Natural killer cell treated with Interleukin-12 subunit alpha and Interleukin-12 subunit beta and Interleukin-15 and Interleukin-18, amount 100 ng/mL, for 72 hours (primary cell): ENCODE results near the gene NCKAP1. TPM values are rescaled to one million over a fixed set of nuclear protein-coding genes. Genes with fewer than 3 reads are reported as not detected.
"Not testable (repeated sequence)": the region's sequence is repeated elsewhere in the genome, so short reads cannot be mapped to it uniquely, and the experiment has no call there.

Experiments
- ATAC-seq, 2 donors: fragments of 150-1000 bp; cut with Tn5 transposase in 1 of 2; sonication (Bioruptor Pico), chemical (Tn5 transposase) in 1 of 2; 2 replicates each; pipeline ENCODE4 v1.10.0; 2021
- DNase-seq: peaks from one replicate; pipeline ENCODE4 v3.0.0; 2022; ENCODE audit warnings: low spot score
- H3K27ac Mint-ChIP-seq, 2 donors: 1 replicate in 1 of 2; 2 replicates in 1 of 2; pipeline ENCODE4 v1.8.0; 2022; ENCODE audit warnings: mixed read lengths in 2 of 2, mild to moderate bottlenecking in 1 of 2, moderate library complexity in 1 of 2
- H3K27me3 Mint-ChIP-seq, 2 donors: 1 replicate in 1 of 2; 2 replicates in 1 of 2; pipeline ENCODE4 v1.8.0; 2022; ENCODE audit warnings: mixed read lengths in 2 of 2
- H3K36me3 Mint-ChIP-seq: one replicate; pipeline ENCODE4 v1.8.0; 2022; ENCODE audit warnings: mixed read lengths
- H3K4me1 Mint-ChIP-seq, 2 donors: 1 replicate in 1 of 2; 2 replicates in 1 of 2; pipeline ENCODE4 v1.8.0; 2022; ENCODE audit warnings: low read depth in 2 of 2, mixed read lengths in 2 of 2, mild to moderate bottlenecking in 1 of 2
- H3K4me3 Mint-ChIP-seq: one replicate; pipeline ENCODE4 v1.8.0; 2022; ENCODE audit warnings: mixed read lengths
- H3K9me3 Mint-ChIP-seq: 2 replicates; pipeline ENCODE4 v1.8.0; 2022; ENCODE audit warnings: mixed read lengths
- total RNA-seq, 2 donors: library from RNA; stranded (reverse); gene quantifications; one replicate each; pipeline ENCODE4 v1.2.3, GENCODE V29; 2022

The NCKAP1 gene
- total RNA-seq, 2 donors from 2014 or later = 3.1 to 9.2 TPM

DNA sequence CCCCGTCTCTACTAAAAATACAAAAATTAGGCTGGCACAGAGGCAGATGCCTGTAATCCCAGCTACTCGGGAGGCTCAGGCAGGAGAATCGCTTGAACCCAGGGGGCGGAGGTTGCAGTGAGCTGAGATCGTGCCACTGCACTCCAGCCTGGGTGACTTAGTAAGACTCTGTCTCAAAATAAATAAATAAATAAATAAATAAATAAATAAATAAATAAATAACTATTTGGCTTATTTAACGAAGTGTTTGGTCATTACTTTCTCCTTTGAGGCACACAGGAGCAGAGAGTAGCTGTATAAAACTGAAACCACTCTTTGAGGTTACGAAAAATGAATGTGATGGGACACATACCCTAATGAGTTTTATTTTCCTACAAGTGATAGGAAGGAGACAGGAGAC is 145.2 kb downstream of the NCKAP1 start:
- H3K4me3 Mint-ChIP-seq = not testable (repeated sequence)

DNA sequence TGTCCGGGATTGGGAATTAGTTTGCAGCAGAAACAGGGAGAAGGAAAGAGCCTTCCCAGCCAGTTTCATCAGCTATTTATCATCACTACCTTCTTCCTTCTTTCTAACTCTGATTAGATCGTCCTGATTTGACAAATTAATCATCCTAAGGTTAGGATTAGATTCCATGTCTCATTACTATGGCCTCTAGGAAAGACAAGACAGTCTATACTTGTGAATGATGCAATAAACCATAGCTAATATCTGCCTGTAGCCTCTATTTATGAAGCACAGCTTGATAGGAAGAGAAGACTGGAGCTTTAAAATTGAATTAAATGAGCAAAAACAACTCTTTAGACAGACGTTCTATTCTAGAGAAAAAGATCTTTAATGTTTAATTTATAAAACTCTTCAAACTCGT is 146.6 kb downstream of the NCKAP1 start:
- no peaks in the 10 kb centered on the region for H3K4me1 Mint-ChIP-seq
- H3K36me3 Mint-ChIP-seq = no peaks in the 10 kb centered on the region
- ATAC-seq (no peak), DNase-seq (no peak)
- H3K4me3 Mint-ChIP-seq = no peak overlapping the region
- H3K27ac Mint-ChIP-seq = no peak overlapping the region
- H3K9me3 Mint-ChIP-seq = no peaks in the 10 kb centered on the region
- peaks cover 0 to 3% of the 10 kb centered on the region in 2 donors for H3K27me3 Mint-ChIP-seq

More for the DNA sequence above, 145.2 kb downstream of the NCKAP1 start:
- H3K27ac Mint-ChIP-seq, H3K9me3 Mint-ChIP-seq, DNase-seq, ATAC-seq, H3K4me1 Mint-ChIP-seq, H3K36me3 Mint-ChIP-seq: not testable (repeated sequence)
- peaks cover 0 to 14% of the 10 kb centered on the region in 2 donors for H3K27me3 Mint-ChIP-seq

DNA sequence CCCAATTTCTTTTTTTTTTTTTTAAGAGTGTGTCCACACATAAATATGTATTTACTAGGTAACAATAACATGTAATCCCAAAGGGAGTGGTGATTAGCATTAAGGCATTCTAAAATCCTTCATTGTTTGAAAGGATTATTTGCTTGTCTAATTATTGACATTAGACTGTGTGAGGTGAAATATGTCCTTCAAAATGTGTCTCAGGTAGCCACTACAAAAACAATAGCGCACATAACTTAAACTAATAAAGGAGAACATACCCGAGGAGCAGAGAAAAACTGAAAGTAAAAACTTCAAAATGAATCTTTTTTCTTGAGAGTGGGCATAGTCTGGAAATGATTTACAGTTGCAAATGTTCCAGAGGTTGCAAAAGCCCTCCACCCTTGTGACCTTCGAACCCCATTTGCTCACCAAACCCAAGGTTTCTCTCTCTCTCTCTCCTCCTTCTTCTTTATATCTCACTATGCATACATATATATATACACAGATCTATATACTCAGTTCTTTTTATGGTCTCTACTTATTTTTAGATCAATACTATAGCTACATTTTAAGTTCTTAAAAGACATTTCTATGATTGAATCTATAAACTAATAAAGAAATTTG is 147.4 kb downstream of the NCKAP1 start:
- Mint-ChIP-seq H3K27me3 (no peaks in the 10 kb centered on the region), H3K36me3 (no peaks in the 10 kb centered on the region), H3K27ac (no peak overlapping the region), H3K4me3 (no peak overlapping the region), H3K4me1 (no peaks in the 10 kb centered on the region), H3K9me3 (no peaks in the 10 kb centered on the region)
- DNase-seq (no peak), ATAC-seq (no peak)

DNA sequence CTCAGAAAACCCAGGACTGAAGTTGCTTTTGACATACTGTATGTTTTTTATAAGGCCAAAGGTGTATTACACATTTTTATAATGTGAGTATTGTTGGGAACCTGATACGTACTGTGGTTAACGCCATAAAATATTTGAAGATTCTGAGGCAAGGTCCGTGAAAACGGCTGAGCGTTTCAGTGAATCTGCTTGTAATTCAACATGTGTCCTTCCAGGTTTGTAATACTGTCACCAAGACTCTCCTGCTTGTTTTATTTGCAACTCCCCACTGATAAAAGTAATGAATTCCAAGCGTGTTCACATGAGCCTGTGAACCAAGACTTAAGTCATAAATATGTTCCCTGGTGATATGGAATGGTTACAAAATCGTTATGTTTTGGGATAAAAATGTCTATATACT is 148.0 kb downstream of the NCKAP1 start:
- no peak for ATAC-seq

DNA sequence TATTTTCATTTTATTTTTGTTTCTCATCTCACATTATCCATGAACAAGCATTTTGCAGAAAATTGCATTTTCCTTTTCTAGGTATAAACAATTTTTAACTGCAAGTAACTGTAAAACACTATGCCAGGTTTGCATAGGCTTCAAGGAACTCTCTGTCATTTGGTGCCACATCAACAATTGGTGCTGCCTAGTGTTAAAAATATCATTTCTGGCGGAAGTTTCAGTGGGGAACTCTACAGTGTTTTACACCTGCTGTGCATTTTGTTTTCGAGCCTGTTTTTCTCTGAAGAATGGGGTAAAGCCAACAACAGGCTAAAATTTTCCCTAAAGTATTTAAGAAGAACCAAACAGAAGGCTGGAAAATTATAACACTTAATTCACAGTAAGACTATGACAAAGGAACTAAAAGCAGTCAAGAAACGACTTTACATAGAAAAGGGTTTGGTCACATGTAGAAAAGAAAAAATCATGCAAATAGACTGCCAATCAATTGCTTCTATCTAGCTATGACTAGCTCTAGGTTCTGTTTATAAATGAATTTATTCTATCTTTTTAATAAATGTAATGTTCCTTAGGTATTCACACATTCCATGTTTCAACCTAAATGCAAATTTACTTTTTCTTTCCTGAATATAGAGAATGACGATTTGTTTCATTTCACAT is 150.4 kb downstream of the NCKAP1 start:
- H3K4me3 Mint-ChIP-seq = no peak overlapping the region
- DNase-seq = no peak
- H3K36me3 Mint-ChIP-seq = no peaks in the 10 kb centered on the region
- no peaks in the 10 kb centered on the region for H3K27me3 Mint-ChIP-seq
- no peak for ATAC-seq
- no peaks in the 10 kb centered on the region for H3K4me1 Mint-ChIP-seq
- H3K9me3 Mint-ChIP-seq = no peaks in the 10 kb centered on the region
- no peak overlapping the region for H3K27ac Mint-ChIP-seq

More for the DNA sequence above, 148.0 kb downstream of the NCKAP1 start:
- H3K9me3 Mint-ChIP-seq = no peaks in the 10 kb centered on the region
- no peaks in the 10 kb centered on the region for H3K36me3 Mint-ChIP-seq
- no peak overlapping the region for H3K27ac Mint-ChIP-seq
- H3K27me3 Mint-ChIP-seq = no peaks in the 10 kb centered on the region
- DNase-seq = no peak
- no peak overlapping the region for H3K4me3 Mint-ChIP-seq
- H3K4me1 Mint-ChIP-seq = no peaks in the 10 kb centered on the region

DNA sequence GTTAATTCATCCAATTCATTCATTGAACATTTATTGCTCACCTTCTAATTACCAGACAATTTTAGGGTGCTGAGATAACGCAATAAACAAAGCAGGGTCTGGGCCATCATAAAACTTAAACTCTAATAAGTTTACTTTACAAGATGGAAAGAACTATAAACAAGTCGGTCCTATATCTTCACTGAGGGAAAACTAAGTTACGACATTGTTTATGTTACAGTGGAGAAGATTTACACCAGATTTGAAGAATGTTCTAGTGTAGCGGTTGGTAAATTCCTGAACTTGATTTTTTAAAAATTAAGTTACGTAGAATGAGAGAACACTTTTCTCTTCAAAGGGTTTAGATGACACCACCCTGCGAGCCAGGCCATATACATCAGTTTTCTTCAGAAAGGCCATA is 151.2 kb downstream of the NCKAP1 start:
- no peaks in the 10 kb centered on the region for H3K9me3 Mint-ChIP-seq
- H3K4me1 Mint-ChIP-seq = no peaks in the 10 kb centered on the region
- no peaks in the 10 kb centered on the region for H3K27me3 Mint-ChIP-seq
- H3K27ac Mint-ChIP-seq = no peak overlapping the region
- no peaks in the 10 kb centered on the region for H3K36me3 Mint-ChIP-seq
- DNase-seq (no peak), ATAC-seq (no peak)
- H3K4me3 Mint-ChIP-seq = no peak overlapping the region

DNA sequence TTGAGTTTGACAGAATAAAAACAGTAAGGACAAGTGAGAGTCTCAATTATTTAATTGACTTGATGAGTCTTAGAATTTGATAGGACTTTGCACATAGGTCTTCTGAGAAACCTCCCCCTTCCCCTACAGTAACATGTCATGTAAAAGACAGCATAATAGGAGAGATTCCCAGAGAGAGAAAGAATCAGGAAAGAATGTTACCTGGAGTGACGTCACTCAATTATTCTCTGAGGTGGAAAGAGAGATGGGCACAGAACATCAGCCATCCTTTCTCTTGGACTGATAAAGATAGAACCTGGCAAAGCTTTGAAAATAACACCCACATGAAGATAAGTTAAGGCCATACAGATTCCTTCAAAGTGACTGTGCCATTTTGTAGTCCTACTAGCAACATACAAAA is 152.5 kb downstream of the NCKAP1 start:
- H3K27ac Mint-ChIP-seq = no peak overlapping the region
- H3K27me3 Mint-ChIP-seq = no peaks in the 10 kb centered on the region
- H3K9me3 Mint-ChIP-seq = no peaks in the 10 kb centered on the region
- DNase-seq (no peak), ATAC-seq (no peak)
- no peak overlapping the region for H3K4me3 Mint-ChIP-seq
- no peaks in the 10 kb centered on the region for H3K36me3 Mint-ChIP-seq
- no peaks in the 10 kb centered on the region for H3K4me1 Mint-ChIP-seq

DNA sequence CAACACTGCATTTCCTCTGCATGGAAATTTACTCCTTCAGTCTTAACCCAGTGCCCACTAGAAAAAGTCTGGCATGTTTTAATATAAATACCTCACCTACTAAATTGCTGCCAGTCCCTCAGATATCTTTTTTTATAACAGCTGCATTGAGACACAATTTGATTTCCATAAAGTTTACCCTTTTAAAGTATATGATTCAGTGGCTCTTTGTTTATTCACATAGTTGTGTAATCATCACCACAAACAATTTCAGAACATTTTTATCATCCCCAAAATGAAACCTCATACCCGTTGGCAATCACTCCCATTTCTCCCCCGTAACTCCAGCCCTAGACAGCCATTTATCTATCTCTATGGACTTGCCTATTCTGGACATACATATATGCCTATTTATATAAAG is 154.8 kb downstream of the NCKAP1 start:
- no peaks in the 10 kb centered on the region for H3K27me3 Mint-ChIP-seq
- peaks cover 5% of the 10 kb centered on the region for H3K36me3 Mint-ChIP-seq
- no peak for ATAC-seq
- no peaks in the 10 kb centered on the region for H3K4me1 Mint-ChIP-seq
- no peak overlapping the region for H3K4me3 Mint-ChIP-seq
- DNase-seq = no peak
- peaks cover 2% of the 10 kb centered on the region for H3K9me3 Mint-ChIP-seq
- no peak overlapping the region for H3K27ac Mint-ChIP-seq

DNA sequence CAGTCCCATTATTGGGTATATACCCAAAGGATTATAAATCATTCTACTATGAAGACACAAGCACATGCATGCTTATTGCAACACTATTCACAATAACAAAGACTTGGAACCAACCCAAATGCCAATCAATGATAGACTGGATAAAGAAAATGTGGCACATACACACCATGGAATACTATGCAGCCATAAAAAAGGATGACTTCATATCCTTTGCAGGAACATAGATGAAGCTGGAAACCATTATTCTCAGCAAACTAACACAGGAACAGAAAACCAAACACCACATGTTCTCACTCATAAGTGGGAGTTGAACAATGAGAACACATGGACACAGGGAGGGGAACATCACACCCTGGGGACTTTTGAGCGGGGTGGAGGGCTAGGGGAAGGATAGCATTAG is 158.2 kb downstream of the NCKAP1 start:
- H3K27ac Mint-ChIP-seq, ATAC-seq, H3K36me3 Mint-ChIP-seq, H3K4me1 Mint-ChIP-seq, H3K27me3 Mint-ChIP-seq, DNase-seq, H3K4me3 Mint-ChIP-seq: not testable (repeated sequence)
- H3K9me3 Mint-ChIP-seq = peaks cover 11% of the 10 kb centered on the region

DNA sequence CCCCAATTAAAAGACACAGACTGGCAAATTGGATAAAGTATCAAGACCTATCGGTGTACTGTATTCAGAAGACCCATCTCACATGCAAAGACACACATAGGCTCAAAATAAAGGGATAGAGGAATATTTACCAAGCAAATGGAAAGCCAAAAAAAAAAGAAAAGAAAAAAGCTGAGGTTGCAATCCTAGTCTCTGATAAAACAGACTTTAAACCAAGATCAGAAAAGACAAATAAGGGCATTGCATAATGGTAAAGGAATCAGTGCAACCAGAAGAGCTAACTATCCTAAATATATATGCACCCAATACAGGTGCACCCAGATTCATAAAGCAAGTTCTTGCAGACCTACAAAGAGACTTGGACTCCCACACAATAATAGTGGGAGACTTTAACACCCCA is 161.6 kb downstream of the NCKAP1 start:
- not testable (repeated sequence) for H3K4me3 Mint-ChIP-seq, H3K27ac Mint-ChIP-seq, H3K36me3 Mint-ChIP-seq, DNase-seq, H3K4me1 Mint-ChIP-seq, ATAC-seq
- Mint-ChIP-seq H3K9me3 (peaks cover 14% of the 10 kb centered on the region), H3K27me3 (peaks cover 0 to 14% of the 10 kb centered on the region in 2 donors)

DNA sequence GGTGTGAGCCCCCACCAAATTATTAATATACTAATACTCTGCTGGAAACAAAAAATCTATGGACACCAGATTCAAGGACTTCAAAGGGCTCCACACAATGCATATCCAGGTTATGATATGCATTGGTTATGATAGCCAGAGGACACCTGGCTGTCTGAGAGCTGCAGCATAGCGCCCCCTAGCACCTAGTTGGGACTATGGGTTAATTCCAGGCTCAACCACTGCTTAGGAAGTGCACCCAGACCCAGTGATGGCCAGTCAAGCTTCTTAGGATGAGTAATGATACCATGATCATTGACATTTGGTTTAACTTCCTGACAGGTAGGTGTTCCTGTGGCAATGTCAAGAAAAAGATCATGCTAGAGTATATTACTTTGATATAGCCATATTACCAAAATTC is 168.0 kb downstream of the NCKAP1 start:
- Mint-ChIP-seq H3K27ac (no peak overlapping the region), H3K4me3 (no peak overlapping the region), H3K27me3 (peaks cover 14 to 47% of the 10 kb centered on the region in 2 donors), H3K9me3 (peaks cover 3% of the 10 kb centered on the region), H3K36me3 (peaks cover 6% of the 10 kb centered on the region), H3K4me1 (peaks cover 3 to 6% of the 10 kb centered on the region in 2 donors)
- DNase-seq (no peak), ATAC-seq (no peak)

DNA sequence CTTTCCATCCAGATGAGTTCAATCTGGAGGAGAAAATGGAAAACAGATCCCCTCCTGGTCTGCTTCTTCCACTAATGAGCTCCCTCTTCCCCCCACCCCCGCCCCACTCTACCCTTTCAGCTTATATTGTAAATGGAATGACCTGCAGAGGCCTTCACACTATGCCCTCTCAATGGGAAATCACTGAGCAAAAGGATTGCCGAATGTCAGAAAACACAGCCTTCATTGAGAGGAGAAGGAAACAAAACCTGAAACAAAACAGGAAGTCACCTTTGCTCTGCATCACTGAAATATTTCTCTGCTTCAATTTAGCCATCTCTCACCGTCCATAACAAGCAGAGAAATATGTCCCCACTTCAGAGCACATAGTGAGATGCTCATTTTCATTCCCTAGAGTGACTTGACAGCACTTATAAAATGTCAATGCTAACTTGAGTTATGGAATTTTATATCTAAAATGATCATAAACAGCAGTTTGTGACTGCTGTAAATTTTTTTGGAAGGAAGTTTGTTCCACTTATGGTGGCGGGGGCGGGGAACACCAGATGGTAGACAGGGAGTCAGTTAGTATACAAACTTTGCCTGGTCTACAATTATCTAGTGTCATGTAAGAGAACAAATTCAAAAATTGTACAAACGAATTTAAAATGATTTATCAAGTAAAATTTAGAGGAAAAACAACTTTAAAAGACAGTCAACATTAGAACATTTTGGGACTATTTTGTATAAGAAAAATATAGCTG is 170.0 kb downstream of the NCKAP1 start:
- no peak for ATAC-seq
- H3K36me3 Mint-ChIP-seq = peaks cover 6% of the 10 kb centered on the region

DNA sequence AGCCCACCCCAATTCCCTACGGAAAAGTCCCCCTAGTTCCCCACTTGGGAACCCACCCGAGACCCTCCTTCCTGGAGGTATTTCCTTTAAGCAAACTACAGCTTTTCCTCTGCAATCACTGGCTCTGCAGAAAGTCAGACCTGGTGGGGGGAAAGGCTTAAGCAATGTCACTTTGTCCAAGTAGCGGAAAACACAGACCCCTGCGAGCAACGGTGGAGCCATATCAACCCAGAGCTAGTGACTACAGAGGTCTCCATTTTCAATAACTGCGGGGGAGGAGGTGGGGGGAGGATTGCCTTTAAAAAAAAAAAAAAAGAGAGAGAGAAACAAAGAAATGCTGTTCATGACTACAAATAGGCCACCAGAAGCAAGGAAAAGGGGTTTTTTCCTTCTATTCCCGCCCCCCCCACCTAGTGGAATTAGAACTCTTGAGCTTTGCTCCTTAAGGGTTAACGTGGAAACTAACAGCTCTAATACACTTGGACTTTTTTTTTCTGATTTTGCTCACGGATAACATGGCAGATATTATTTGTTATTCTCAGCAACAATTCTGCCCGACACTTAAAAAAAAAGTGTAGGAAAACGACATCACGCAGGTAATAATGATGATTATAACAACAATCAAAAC is 170.7 kb downstream of the NCKAP1 start:
- peaks cover 6% of the 10 kb centered on the region for H3K36me3 Mint-ChIP-seq
- no peak for DNase-seq
- H3K9me3 Mint-ChIP-seq = no peaks in the 10 kb centered on the region
- peaks cover 3 to 6% of the 10 kb centered on the region in 2 donors for H3K4me1 Mint-ChIP-seq
- ATAC-seq = no peak
- no peak overlapping the region for H3K4me3 Mint-ChIP-seq
- no peak overlapping the region for H3K27ac Mint-ChIP-seq
- H3K27me3 Mint-ChIP-seq = peaks cover 27 to 65% of the 10 kb centered on the region in 2 donors

More for the DNA sequence above, 170.0 kb downstream of the NCKAP1 start:
- no peaks in the 10 kb centered on the region for H3K9me3 Mint-ChIP-seq
- H3K27ac Mint-ChIP-seq = no peak overlapping the region
- H3K27me3 Mint-ChIP-seq = peaks cover 27 to 65% of the 10 kb centered on the region in 2 donors
- peaks cover 3 to 6% of the 10 kb centered on the region in 2 donors for H3K4me1 Mint-ChIP-seq
- DNase-seq = no peak
- no peak overlapping the region for H3K4me3 Mint-ChIP-seq
